GM19035 (cell line): ENCODE measurements around the gene NKD2.
A peak's percentile ranks its signal among the peaks of the same experiment; 100 is the strongest.
"Not testable (repeated sequence)": the region's sequence is repeated elsewhere in the genome, so short reads cannot be mapped to it uniquely, and the experiment has no call there.

Experiments used
- ATAC-seq: cut with Tn5 transposase; IDR thresholded peaks from one replicate; pipeline ENCODE4 v1.9.1; 2021; ENCODE audit not compliant: unreplicated experiment

Gene NKD2

GRCh38 chr5:1008451-1009358 is at the start of gene NKD2:
TSS of gene NKD2 (plus strand) at chr5:1008802. CDS start at chr5:1009058, 256 bp downstream.
- no peak for ATAC-seq

- ATAC-seq, result no peak
Measured at GRCh38 chr5:959581-960531, 48.7 kb upstream of the NKD2 start.

DNA sequence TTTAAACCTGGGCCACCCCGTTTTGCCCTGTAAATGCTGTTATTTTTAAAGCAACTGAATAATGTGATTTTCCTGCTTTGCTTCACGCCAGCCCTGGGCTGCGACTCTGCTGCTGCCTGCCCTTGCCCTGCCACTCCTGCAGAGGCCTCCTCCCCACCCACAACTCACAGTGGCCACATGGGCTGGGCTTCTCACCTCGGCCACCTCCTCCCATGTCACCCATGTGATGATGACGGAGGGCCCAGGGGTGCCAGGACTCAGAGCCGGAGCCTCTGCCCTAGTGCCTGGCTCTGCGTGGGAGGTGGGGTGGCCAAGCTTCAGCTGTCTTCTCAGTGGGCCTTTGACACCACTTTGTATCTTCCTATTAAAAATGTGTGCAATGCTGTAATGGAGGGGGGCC is 48.1 kb upstream of the NKD2 start:
- ATAC-seq, result no peak

DNA sequence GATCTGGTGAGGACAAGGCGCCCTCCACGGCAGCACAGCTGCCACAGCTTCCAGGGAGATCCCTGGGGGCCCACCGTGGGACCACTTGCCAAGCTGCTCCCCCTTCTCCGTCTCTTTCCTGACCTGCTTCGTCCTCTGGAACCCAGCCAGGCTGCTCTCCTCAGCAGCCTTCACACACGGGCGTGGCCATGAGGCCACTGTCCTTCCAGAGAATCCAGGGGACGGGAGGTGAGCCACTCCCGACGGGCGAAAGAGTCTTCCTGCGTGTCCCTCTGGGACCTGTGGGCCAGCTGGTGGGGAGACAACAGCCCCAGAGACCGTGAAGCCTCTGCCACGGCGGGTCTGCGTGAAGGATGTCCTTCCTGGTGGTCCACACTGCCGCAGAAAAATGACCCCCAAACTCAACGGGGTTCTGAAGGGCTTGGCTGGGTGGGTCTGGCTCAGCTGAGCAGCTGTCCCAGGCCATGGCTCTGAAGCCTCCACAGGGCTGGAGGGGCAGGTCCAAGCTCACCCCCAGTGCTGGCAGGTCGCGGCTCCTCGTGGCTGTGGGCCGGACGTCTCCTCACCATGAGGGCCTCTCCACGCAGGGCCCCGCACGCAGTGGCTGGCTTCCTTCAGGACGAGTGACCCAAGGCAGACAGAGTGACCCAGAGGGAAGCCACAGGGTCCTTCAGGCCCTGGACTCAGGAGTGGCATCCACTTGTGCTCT is 47.4 kb upstream of the NKD2 start:
- no peak for ATAC-seq

GRCh38 chr5:961711-962240 is 46.8 kb upstream of the NKD2 start:
- no peak for ATAC-seq

DNA sequence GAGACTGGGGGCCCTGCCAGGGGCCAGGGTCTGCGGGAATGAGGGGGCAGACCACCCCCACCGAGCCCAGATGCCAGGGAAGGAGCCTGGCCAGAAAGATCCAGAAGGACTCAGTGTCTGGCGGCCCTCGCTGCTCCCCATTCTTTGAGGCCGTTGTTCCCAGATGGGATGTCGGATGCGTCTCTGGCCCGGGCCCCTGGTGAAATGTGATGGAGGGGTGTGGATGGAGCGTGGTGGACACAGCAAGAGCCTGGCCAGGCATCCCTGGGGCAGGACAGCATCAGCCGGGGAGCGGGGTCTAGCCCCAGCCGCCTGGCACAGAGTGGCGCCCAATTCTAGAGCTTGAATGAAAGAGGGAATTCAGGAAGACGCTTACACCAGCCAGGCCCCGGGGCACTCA is 46.2 kb upstream of the NKD2 start:
- no peak for ATAC-seq

- ATAC-seq, result no peak
Measured at GRCh38 chr5:962801-963200, 45.8 kb upstream of the NKD2 start.

DNA sequence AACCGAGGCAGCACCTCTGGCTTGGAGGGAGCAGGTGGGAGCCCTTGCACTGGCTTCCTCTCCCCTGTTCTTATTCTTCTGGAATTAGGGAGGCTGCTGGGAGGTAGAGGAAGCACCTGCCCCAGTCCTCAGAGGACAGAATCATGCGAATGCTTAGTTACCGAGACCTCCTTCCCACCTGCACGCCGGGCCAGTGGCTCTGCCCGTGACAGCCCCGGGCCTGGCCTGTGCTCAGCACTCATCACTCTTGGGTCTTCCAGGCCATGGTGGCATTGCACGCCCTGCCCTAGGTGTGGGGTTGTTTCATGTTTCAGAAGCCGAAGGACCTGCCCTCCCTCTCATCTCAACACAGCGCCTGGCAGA is 45.3 kb upstream of the NKD2 start:
- ATAC-seq, result peak; percentile 22

DNA sequence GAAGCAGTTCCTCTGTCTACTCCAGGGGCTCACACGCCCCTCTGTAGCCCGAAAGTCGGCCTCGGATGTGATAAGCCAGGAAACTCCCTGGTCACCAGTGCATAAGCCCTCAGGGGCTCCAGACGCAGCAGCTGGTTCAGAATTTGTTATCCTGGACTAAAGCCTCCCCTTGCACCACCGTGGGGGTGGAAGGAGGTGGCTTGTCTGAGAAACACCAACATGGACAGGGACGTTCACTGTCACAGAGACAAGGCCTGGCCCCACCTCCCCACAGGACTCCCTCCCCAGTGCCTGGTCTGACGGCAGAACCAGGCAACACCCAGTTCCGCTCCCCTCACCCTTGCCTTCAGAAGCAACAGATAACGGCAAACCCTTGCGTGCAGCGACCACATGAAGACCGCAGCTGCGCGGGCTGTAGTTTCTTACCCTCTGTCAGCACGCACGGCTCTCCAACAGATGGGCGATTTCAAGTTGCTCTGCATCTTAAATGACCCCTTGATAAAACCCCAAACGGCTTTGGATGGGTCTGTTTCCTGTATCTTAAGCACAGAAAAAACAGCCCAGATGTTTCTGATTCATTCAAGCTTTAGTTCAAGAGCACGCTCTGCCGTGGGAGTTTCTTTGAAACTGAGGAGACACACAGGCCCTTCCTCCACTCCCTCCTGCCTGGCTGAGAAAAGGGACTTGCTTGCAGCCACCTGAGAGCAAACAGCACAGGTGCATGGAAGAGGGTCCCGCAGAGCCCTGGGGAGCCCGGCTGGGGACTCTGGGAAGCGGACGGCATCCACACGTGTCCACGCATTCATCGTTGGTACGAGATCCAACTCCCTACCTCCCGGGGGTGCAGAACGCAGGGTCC is 44.7 kb upstream of the NKD2 start:
- peak; percentile 61 for ATAC-seq

- ATAC-seq, result no peak
Measured at GRCh38 chr5:964821-965220, 43.8 kb upstream of the NKD2 start.

DNA sequence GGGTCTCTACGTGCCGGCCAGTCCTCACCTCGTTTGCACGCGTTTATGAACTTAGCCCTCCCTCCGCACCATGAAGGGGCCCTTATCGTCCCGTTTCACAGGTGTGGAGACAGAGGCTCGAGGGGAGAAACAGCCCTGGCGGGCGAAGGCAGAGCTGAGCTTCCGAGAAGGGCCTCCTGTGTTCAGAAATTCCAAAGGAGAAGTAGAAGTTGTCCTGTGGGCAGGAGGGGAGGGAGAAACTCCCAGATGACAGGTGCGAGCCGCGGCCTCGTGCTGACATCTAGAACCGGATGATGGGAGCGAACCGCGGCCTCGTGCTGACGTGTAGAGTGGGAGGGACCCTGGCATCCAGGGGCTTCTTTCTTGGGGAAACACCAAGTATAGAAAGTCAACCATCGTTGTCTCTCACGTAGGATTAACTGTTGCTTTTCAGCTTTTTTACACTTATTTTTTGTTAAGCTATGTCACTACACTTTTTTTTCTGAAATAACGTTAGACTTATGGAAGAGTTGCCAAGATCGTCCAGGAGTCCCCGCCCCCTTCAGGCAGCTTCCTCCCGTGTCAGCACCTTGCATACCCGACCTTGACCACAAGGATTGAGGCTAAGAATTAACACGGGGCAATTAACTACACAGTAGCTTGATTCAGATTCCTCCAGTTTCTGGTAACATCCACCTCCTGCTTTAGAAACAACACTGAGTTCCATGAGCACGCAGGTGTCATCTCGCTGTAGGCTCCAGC is 42.8 kb upstream of the NKD2 start:
- ATAC-seq, result no peak

- no peak for ATAC-seq
Measured at GRCh38 chr5:966345-966710, 42.3 kb upstream of the NKD2 start.

GRCh38 chr5:966941-967340 is 41.7 kb upstream of the NKD2 start:
- ATAC-seq, result no peak

- no peak for ATAC-seq
Measured at GRCh38 chr5:968881-969280, 39.7 kb upstream of the NKD2 start.

GRCh38 chr5:969408-969839 is 39.2 kb upstream of the NKD2 start:
- ATAC-seq, result no peak

GRCh38 chr5:972575-972974 is 36.0 kb upstream of the NKD2 start:
- not testable (repeated sequence) for ATAC-seq

DNA sequence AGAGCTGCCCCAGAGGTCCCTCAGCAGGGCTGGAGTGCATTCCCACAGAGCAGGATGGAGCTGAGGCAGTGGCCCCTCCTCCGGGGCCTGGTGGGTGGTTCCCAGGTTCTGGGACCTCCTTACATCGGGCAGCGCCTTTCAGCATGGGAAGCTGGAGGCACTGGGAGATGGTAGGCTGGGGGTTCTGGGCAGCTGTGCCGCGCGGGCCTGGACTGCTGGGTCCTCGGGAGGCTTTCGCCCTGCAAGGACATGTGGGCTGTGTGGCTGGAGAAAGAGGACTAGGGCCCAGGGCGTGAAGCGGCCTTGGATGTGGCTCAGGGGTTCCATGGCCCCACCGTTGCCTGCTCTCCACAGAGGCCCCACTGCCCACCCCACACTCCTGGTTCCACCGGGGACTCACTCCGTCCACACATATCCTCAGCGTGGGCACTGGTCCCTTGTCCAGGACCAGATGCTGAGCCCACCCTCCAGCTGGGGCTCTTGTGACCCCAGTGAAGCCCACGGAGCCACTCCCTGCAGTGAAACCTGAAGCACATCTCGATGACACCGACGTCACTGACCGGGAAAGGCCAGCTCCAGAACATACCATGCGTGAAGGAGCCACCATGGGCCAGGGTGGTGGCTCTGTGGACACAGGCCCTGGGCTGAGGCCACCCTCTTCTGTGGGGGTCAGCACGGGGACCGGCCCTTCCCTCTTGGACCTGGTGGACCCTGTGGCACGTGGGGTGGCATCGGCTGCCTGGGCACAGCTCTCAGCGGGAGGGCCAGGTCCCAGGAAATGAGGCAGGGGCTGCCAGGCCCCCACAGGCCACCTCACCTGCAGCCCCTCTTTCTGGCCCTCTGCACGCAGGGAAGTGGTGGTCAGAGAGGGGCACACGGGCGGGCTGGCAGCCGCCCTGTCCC is 31.5 kb upstream of the NKD2 start:
- ATAC-seq, result no peak

GRCh38 chr5:978054-978453 is 30.5 kb upstream of the NKD2 start:
- ATAC-seq, result no peak
